ENCODE results near the gene CHRDL1. TPM values are rescaled to one million over a fixed set of nuclear protein-coding genes. Genes with fewer than 3 reads are reported as not detected.

CHRDL1 gene
- total RNA-seq, 3 donors from 2014 or later, result 9.0 to 101 (median 23.5) TPM

DNA sequence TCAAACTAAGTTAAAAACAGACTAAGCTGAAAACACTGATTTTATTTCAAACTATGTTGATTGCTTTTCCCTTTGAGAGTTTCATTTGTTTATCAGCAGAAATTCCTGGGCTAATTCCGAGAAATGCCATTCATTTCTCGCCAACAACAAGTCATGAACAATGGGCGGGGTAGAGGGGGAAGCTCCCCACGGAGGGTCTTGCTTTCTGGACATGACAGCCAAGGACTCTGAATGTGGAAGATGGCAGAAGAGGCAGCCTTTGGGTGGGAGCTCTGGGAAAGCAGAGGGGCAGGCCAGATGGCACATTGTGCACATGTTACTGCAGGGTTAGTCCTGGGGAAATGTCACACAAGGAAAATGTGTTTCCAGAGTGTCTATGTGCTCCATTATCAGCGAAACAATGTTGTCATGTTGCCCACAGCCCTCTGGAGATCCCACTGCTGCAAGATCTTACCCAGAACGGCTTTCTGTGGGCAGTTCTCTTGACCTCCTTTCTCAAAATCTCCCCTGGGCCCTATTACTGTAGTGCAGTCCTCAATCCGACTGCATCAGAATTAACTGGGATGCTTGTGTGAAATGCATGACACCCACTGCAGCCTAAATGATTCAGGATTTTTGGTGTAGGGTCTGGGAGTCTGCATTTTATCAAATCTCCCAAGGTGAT, 45.0 kb downstream of the CHRDL1 start:
- DNase-seq, result no peak
- TF ChIP-seq CTCF (IDR thresholded peaks at IDR 0.05), result no peak
- Histone ChIP-seq H3K4me3 (no peak overlapping the region), H3K36me3 (ENCODE audit: low read depth) (no peaks in the 10 kb centered on the region), H3K4me1 (ENCODE audit: low read depth) (no peaks in the 10 kb centered on the region), H3K9me3 (no peaks in the 10 kb centered on the region)
- ATAC-seq, result no peak
- intact Hi-C loops (cut with DNase I, micrococcal nuclease), result no loop called here

DNA sequence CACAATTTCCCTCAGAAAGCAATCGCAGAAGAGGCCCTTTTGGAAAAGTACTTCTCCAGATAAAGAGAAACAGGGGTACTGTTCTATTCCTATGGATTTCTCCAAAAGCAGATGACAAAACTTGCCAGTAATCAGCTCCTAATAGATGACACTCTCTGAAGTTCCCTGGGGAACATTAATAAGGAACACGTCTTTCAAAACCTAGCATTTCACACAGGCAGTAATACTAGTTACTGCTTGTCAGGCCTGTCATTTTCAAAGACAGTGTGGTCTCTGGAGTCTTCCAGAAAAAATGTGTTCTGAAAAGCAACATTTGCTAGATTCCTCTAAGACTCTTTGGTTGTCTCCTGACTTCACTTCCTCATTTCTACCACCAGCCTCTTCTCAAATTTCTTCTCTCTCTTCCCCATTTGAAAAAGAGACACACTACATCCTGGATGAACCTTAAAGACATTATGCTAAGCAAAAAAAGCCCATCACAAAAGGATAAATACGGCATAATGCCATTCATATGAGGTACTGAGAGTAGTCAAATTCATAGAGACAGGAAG, 47.3 kb downstream of the CHRDL1 start:
- TF ChIP-seq CTCF (IDR thresholded peaks at IDR 0.05), result no peak
- Histone ChIP-seq H3K4me3 (no peak overlapping the region), H3K36me3 (ENCODE audit: low read depth) (no peaks in the 10 kb centered on the region), H3K9me3 (no peaks in the 10 kb centered on the region), H3K4me1 (ENCODE audit: low read depth) (no peaks in the 10 kb centered on the region)
- ATAC-seq (no peak), DNase-seq (no peak)
- intact Hi-C loops (cut with DNase I, micrococcal nuclease), result no loop called here

DNA sequence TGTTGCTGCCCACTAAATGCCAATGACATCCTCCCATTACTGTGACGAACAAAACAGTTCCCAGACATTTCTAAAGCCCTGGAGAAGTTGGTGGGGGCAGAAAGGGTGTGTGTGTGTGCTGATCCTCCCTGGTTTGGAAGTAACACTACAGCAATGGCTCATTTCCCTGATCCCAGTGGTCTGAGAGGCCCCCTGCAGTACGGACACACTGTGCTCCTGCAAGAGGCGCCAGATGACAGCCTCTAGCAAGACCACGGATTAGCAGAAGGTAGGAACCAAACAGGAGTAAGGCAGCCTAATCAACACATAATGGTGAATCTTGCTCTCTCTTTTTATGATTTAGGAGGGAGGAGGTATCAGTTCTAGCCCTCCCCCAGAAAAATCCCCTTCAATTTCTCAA, 49.6 kb downstream of the CHRDL1 start:
- ATAC-seq (no peak), DNase-seq (no peak)
- H3K4me1 ChIP-seq (ENCODE audit: low read depth), result no peaks in the 10 kb centered on the region
- intact Hi-C loops (cut with DNase I, micrococcal nuclease), result no loop called here
- H3K36me3 ChIP-seq (ENCODE audit: low read depth), result no peaks in the 10 kb centered on the region
- no peak for TF ChIP-seq CTCF (IDR thresholded peaks at IDR 0.05)
- H3K9me3 ChIP-seq, result no peaks in the 10 kb centered on the region
- no peak overlapping the region for H3K4me3 ChIP-seq

- Histone ChIP-seq H3K4me3 (no peak overlapping the region), H3K9me3 (no peaks in the 10 kb centered on the region), H3K4me1 (ENCODE audit: low read depth) (no peaks in the 10 kb centered on the region), H3K36me3 (ENCODE audit: low read depth) (no peaks in the 10 kb centered on the region)
- no peak for ATAC-seq
- no peak for TF ChIP-seq CTCF (IDR thresholded peaks at IDR 0.05)
- DNase-seq, result no peak
- intact Hi-C loops (cut with DNase I, micrococcal nuclease), result no loop called here
Measured at GRCh38 chrX:110745288-110745687, 50.3 kb downstream of the CHRDL1 start.

GRCh38 chrX:110743679-110744340, 51.8 kb downstream of the CHRDL1 start:
- Histone ChIP-seq H3K9me3 (no peaks in the 10 kb centered on the region), H3K4me1 (ENCODE audit: low read depth) (no peaks in the 10 kb centered on the region), H3K36me3 (ENCODE audit: low read depth) (no peaks in the 10 kb centered on the region), H3K4me3 (no peak overlapping the region)
- intact Hi-C loops (cut with DNase I, micrococcal nuclease), result no loop called here
- TF ChIP-seq CTCF (IDR thresholded peaks at IDR 0.05), result no peak
- ATAC-seq (no peak), DNase-seq (no peak)
